ENCODE results near the gene ARHGEF10L. TPM values are rescaled to one million over a fixed set of nuclear protein-coding genes. Genes with fewer than 3 reads are reported as not detected.

The ARHGEF10L gene
- total RNA-seq, 1 donor from 2014 or later = 25.7 TPM

DNA sequence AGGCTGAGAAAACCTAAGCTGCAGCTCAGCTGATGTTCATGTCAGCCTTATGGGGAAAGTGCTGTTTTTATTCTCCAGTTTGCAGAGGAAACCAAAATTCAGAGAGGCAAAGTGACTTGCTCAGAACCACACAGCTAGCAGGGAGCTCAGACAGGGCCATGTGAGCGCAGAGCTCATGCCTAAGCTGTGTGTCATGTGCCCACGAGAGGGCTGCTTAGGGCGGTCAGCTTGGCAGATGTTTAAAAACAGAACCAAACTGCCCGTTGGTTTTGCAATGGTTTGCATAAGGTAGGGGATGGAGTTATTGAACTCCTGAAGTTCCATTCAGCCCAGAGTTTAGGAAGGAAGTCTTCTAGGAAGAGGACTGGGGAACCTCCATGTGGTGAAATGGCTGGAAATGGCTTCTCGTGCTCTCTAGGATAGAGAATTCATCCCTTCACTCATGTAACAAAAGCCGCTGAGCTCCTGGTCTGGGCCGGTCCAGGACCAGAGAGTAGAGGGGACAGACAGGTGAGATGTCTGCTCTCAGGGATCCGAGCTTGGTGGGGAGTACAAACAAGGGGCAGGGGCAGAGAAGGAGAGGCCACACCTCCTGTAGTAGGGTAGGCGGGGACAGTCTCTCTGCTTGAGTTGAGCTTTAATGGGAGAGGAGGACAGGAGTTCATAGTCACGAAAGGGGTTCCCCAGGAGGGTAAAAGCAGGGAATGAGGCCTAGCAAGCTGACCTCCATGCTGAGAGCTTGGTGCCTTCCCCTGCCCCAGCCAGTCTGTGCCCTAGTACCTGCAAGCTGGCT, 46.9 kb downstream of the ARHGEF10L start:
- FAIRE-seq (no peak), DNase-seq (ENCODE audit: low spot score in 2 of 2) (no peak)

DNA sequence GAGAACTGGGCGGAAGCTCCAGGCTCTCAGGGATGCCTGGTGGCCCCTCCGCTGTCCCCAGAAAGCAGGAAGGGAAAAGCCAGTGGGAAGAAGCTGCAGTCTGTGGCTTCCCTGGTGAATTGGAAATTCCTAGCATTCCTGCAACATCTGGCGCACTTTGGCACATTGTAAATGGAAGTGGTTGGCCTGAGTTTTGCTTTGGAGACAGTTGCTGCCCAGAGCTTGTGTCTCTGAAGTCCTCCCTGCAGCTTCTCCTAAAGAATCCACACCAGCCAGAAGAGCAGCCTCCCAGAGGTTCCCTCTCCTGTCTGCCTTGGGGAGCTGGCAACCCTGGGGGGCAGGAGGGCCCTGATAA, 48.2 kb downstream of the ARHGEF10L start:
- FAIRE-seq (no peak), DNase-seq (ENCODE audit: low spot score in 2 of 2) (no peak)

DNA sequence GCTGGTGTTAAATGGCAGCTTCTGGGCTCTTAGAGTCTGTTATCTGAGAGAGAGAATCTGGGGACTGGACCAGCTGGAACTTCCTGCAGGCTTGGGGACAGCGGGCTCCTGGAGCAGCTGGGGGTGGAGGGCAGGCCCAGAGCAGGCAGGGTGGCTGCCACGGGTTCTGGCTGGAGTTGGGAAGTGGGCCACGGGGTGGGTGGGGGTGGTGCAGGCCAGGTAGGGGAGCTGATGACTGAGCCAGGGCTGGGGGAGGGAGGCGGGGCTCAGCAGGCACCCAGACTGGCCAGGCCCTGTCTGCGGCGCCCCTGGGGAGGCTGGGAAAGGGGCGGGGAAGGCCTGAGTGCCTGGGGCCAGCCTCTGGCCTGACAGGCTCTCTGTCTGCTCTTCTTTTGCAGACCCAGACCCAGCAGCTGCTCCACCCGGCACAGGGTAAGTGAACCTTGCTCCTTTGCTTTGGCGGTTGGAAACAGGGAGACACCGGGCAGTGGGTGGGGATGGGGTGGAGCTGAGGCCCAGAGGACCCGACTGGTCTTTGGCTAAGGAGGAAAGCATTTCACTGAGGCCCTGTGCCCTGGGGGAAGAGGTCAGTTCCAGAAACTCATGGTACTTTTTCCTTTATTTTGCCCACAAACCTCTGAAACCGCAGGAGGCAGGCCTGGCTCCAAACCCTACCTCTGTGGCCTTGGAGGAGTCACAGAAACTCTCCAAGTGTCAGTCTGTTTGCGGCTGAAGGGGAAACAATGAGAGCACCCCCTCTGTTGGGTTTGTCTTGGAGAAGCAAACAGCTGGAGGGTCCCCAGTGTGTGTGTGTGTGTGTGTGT, 48.8 kb downstream of the ARHGEF10L start:
- DNase-seq (ENCODE audit: low spot score in 2 of 2) = no peak
- no peak for FAIRE-seq

- DNase-seq (ENCODE audit: low spot score in 2 of 2) = no peak
- FAIRE-seq = no peak
These were observed 52.4 kb downstream of the ARHGEF10L start for GRCh38 chr1:17591814-17592430.

DNA sequence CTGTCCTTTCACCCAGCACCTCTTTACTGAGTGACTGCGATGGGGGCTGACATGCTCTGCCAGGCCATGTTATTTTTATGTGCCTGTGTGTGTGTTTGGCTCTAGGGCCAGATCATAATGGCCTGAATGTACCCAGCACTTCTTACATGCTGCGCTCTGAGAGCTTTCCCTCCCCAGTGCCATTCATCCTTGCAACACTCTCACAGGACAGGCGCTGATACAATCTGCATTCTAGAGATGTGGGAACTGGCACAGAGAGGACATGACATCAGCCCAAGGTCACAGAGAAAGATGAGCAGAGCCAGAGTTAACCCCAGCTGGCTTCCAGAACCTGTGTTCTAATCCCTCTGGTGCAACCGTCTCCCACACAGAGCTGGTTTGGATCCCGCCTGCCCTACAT, 54.5 kb downstream of the ARHGEF10L start:
- FAIRE-seq = no peak
- no peak for DNase-seq (ENCODE audit: low spot score in 2 of 2)

DNA sequence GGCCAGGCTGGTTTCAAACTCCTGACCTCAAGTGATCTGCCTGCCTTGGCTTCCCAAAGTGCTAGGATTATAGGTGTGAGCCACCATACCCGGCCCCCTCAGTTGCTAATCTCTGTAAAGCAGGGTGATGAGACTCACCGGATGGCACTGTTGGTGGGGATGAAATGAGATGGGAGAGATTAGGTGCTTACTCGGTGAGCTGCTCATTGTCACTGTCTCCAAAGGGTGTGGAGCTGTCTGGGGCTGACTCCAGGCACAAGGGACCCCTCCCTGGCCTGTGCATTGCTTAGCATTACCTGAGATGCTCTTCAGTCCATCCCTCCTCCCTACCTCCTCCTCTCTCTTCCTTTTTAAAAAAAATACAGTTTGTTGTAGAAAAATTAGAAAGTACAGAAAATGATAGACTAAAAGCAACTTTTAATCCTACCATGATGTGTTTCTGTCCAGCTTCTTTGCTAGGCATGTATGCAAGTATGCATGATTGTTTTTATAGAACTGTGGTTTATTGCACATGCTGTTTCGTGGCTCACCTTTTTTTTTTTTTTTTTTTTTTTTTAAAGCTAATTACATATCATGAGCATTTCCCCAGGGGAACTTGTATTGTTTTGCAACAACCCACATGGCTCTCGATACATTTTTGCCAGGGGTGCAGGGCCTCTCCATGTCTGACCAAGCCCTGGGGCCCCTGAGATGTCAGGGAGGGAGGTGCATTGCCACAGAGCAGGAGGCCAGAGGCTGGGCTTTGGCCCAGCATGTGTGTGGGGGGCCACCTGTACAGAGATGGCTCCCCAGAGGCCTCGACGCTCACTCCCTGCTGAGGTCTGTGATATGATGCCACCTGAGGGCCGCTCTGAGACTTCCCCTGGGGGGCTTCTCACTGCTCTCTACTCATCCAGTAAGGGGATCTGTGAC, 55.4 kb downstream of the ARHGEF10L start:
- no peak for FAIRE-seq
- no peak for DNase-seq (ENCODE audit: low spot score in 2 of 2)

- DNase-seq (ENCODE audit: low spot score in 2 of 2) = no peak
- FAIRE-seq = no peak
These were observed 56.1 kb downstream of the ARHGEF10L start for GRCh38 chr1:17595602-17595925.

- FAIRE-seq (no peak), DNase-seq (ENCODE audit: low spot score in 2 of 2) (no peak)
These were observed 56.7 kb downstream of the ARHGEF10L start for GRCh38 chr1:17596186-17596585.

GRCh38 chr1:17596651-17597509, 57.4 kb downstream of the ARHGEF10L start:
- no peak for DNase-seq (ENCODE audit: low spot score in 2 of 2)
- FAIRE-seq = no peak

DNA sequence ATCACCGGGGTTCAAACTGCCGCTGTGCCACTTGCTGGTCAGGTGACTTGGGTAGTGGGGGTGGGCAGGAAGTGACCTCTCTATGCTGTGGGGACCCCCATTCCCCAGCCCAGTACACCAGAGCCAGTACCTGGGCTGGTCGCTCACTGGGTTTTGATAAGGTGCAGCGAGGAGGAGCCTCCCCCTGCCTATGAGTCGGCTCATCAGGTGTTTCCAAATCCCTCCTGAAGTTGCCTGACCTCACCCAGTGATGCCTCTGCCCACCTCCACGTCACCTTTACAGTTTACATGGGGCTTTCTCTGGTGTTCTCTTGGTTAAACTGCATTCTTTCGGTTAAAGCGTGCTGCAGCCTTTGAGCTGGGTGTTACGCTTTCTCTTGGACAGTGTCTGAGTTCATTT, 58.2 kb downstream of the ARHGEF10L start:
- DNase-seq (ENCODE audit: low spot score in 2 of 2) = no peak
- no peak for FAIRE-seq

DNA sequence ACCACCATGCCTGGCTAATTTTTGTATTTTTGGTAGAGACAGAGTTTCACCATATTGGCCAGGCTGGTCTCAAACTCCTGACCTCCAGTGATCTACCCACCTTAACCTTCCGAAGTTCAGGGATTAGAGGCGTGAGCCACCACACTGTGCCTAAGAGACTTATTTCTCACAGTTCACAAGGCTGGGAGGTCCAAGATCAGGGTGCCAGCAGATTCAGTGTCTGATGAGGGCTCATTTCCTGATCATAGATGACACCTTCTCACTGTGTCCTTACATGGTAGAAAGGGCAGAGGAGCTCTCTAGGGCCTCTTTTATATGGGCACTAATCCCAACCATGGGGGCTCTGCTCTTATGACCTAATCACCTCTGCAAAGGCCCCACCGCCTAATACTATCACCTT, 58.8 kb downstream of the ARHGEF10L start:
- no peak for FAIRE-seq
- DNase-seq (ENCODE audit: low spot score in 2 of 2) = no peak

- DNase-seq (ENCODE audit: low spot score in 2 of 2) = no peak
- FAIRE-seq = no peak
These were observed 59.9 kb downstream of the ARHGEF10L start for GRCh38 chr1:17599291-17599953.

GRCh38 chr1:17599954-17600300, 60.4 kb downstream of the ARHGEF10L start:
- FAIRE-seq = no peak

DNA sequence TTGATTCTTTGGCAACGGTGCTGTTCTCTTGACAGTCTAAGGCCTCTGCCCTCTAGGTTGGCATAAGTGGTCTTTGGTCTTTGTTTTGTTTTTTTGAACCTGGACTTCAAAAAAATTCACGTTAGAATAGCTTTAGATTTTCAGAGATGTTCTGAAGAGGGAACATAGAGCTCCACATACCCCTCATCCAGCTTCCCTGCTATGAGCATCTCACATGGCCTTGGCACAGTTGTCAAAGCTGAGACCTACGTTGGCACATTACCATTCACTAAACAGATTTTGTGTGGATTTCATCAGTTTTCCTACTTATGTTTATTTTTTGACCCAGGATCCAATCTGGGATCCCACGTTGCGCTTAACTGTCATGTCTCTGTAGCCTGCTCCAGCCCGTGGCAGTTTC, 60.8 kb downstream of the ARHGEF10L start:
- no peak for DNase-seq (ENCODE audit: low spot score in 2 of 2)
- FAIRE-seq = no peak

More at GRCh38 chr1:17599954-17600300, 60.4 kb downstream of the ARHGEF10L start:
- no peak for DNase-seq (ENCODE audit: low spot score in 2 of 2)

DNA sequence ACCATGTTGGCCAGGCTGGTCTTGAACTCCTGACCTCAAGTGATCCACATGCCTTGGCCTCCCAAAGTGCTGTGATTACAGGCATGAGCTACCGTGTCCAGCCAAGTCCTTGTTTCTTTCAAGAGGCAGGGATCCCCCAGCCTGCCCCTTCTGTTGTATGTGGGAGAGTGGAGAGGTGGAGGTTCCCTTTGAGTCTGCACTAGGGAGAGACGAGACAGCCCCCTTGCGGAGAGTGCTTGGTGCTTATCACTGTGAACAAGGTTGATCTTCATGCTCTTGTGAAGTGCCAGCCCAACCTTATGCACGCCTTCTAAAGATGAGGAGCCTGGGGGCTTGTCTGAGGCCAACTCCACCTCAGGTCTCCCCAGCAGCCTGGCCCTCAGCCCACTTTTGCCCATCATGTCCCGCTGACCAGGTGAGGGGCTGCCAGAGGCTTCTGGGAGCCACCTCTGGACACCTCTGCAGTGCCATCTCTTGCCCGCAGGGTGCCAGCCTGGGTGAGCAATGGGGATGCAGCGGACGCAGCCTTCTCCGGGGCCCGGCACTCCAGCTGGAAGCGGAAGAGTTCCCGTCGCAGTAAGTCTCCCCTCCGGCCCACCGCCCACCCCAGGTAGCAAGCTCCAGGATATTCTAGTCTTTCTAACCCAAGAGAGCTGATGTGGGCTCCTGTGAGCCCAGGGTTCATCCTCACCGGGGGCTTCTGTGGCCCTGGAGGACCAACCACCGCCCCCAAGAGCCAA, 62.3 kb downstream of the ARHGEF10L start:
- no peak for FAIRE-seq

GRCh38 chr1:17603091-17603841, 63.8 kb downstream of the ARHGEF10L start:
- FAIRE-seq (no peak), DNase-seq (ENCODE audit: low spot score in 2 of 2) (no peak)

More for the DNA sequence above, 62.3 kb downstream of the ARHGEF10L start:
- DNase-seq (ENCODE audit: low spot score in 2 of 2) = no peak

GRCh38 chr1:17605582-17606344, 66.3 kb downstream of the ARHGEF10L start:
- FAIRE-seq (no peak), DNase-seq (ENCODE audit: low spot score in 2 of 2) (no peak)

Data from frontal cortex (tissue), 4 donors.